H9 (cell line): ENCODE data around the gene TBC1D24. TPM values are rescaled to one million over a fixed set of nuclear protein-coding genes. Genes with fewer than 3 reads are reported as not detected.

Source experiments
- DNase-seq: peaks from one replicate; pipeline ENCODE4 v3.0.0-alpha.2; 2017
- H2AFZ ChIP-seq: one replicate; pipeline ENCODE4 v1.6.1; 2013; ENCODE audit warnings: mild to moderate bottlenecking, low read length, control low read depth, moderate library complexity
- H2AK5ac ChIP-seq: 2 replicates; pipeline ENCODE4 v1.6.1; 2013; ENCODE audit warnings: low read length, control low read depth, mixed read lengths; ENCODE audit not compliant: insufficient read length
- H2BK120ac ChIP-seq: one replicate; pipeline ENCODE4 v1.6.1; 2013; ENCODE audit warnings: low read depth, mild to moderate bottlenecking, low read length, control low read depth, inconsistent platforms; ENCODE audit not compliant: poor library complexity, severe bottlenecking
- H2BK12ac ChIP-seq: 2 replicates; pipeline ENCODE4 v1.6.1; 2013; ENCODE audit warnings: low read length, control low read depth, mixed read lengths, low read depth; ENCODE audit not compliant: insufficient read length
- H2BK15ac ChIP-seq: 2 replicates; pipeline ENCODE4 v1.6.1; 2013; ENCODE audit warnings: low read depth, low read length, control low read depth
- H2BK20ac ChIP-seq: one replicate; pipeline ENCODE4 v1.6.1; 2013; ENCODE audit warnings: low read depth, mild to moderate bottlenecking, low read length, control low read depth, inconsistent platforms; ENCODE audit not compliant: poor library complexity, severe bottlenecking
- H2BK5ac ChIP-seq: 2 replicates; pipeline ENCODE4 v1.6.1; 2013; ENCODE audit warnings: low read length, control low read depth, mixed read lengths; ENCODE audit not compliant: insufficient read length
- H3K14ac ChIP-seq: 2 replicates; pipeline ENCODE4 v1.6.1; 2013; ENCODE audit warnings: low read length, control low read depth; ENCODE audit not compliant: insufficient read depth
- H3K18ac ChIP-seq: 2 replicates; pipeline ENCODE4 v1.6.1; 2013; ENCODE audit warnings: low read depth, mild to moderate bottlenecking, mixed read lengths, low read length, control low read depth; ENCODE audit not compliant: insufficient read length
- H3K23ac ChIP-seq: 2 replicates; pipeline ENCODE4 v1.6.1; 2013; ENCODE audit warnings: low read length, control low read depth, mixed read lengths, low read depth; ENCODE audit not compliant: insufficient read length
- H3K23me2 ChIP-seq: 2 replicates; pipeline ENCODE4 v1.6.1; 2013; ENCODE audit warnings: low read depth, mild to moderate bottlenecking, mixed read lengths, low read length, control low read depth; ENCODE audit not compliant: insufficient read length, poor library complexity, severe bottlenecking
- H3K27ac ChIP-seq: 2 replicates; pipeline ENCODE4 v1.5.1; 2013; ENCODE audit warnings: low read length, control low read depth, mixed read lengths, low read depth; ENCODE audit not compliant: insufficient read length
- H3K27me3 ChIP-seq: 2 replicates; pipeline ENCODE4 v1.6.1; 2013; ENCODE audit warnings: low read length, control low read depth, inconsistent platforms; ENCODE audit not compliant: insufficient read depth
- H3K4ac ChIP-seq: 2 replicates; pipeline ENCODE4 v1.6.1; 2013; ENCODE audit warnings: low read depth, mild to moderate bottlenecking, control low read depth, inconsistent platforms, low read length, moderate library complexity
- H3K4me1 ChIP-seq: 2 replicates; pipeline ENCODE4 v1.6.1; 2013; ENCODE audit warnings: low read length, control low read depth, inconsistent platforms; ENCODE audit not compliant: insufficient read depth
- H3K4me2 ChIP-seq: 2 replicates; pipeline ENCODE4 v1.6.1; 2013; ENCODE audit warnings: low read length, control low read depth, mixed read lengths; ENCODE audit not compliant: insufficient read length, insufficient read depth
- H3K56ac ChIP-seq: 2 replicates; pipeline ENCODE4 v1.6.1; 2013; ENCODE audit warnings: low read depth, mild to moderate bottlenecking, mixed read lengths, low read length, control low read depth; ENCODE audit not compliant: insufficient read length
- H3K79me1 ChIP-seq: 2 replicates; pipeline ENCODE4 v1.6.1; 2013; ENCODE audit warnings: low read depth, mild to moderate bottlenecking, moderate library complexity, low read length, control low read depth, inconsistent platforms; ENCODE audit not compliant: insufficient read depth, poor library complexity, severe bottlenecking
- H3K79me2 ChIP-seq: 2 replicates; pipeline ENCODE4 v1.6.1; 2013; ENCODE audit warnings: low read length, control low read depth, inconsistent platforms; ENCODE audit not compliant: insufficient read depth
- H3K9ac ChIP-seq: 2 replicates; pipeline ENCODE4 v1.6.1; 2013; ENCODE audit warnings: low read length, control low read depth, mixed read lengths; ENCODE audit not compliant: insufficient read length; ENCODE audit errors: extremely low read depth
- H3K9me3 ChIP-seq: one replicate; pipeline ENCODE4 v1.6.1; 2013; ENCODE audit warnings: low read depth, low read length, inconsistent platforms; ENCODE audit not compliant: control insufficient read depth
- H3T11ph ChIP-seq: one replicate; pipeline ENCODE4 v1.6.1; 2013; ENCODE audit warnings: mild to moderate bottlenecking, low read length, control low read depth, inconsistent platforms
- H4K20me1 ChIP-seq: one replicate; pipeline ENCODE4 v1.6.1; 2013; ENCODE audit not compliant: control insufficient read depth, insufficient read length, insufficient read depth
- H4K5ac ChIP-seq: 2 replicates; pipeline ENCODE4 v1.6.1; 2013; ENCODE audit warnings: low read depth, mild to moderate bottlenecking, mixed read lengths, low read length, control low read depth; ENCODE audit not compliant: insufficient read length
- H4K8ac ChIP-seq: replicated peaks from 2 replicates; pipeline ENCODE4 v1.6.1; 2013; ENCODE audit warnings: low read length, control low read depth, mixed read lengths, low read depth; ENCODE audit not compliant: insufficient read length
- H4K91ac ChIP-seq: 2 replicates; pipeline ENCODE4 v1.6.1; 2013; ENCODE audit warnings: low read depth, mild to moderate bottlenecking, moderate library complexity, mixed read lengths, low read length, control low read depth; ENCODE audit not compliant: insufficient read length
- H3K27ac Mint-ChIP-seq, 3 experiments: 2 replicates in 2 of 3; 3 replicates in 1 of 3; pipeline ENCODE4 v1.8.0; 2020 to 2021; ENCODE audit warnings: mixed read lengths in 3 of 3, mild to moderate bottlenecking in 1 of 3, moderate library complexity in 1 of 3
- H3K27me3 Mint-ChIP-seq: 2 replicates; pipeline ENCODE4 v1.8.0; 2021; ENCODE audit warnings: low read depth, mild to moderate bottlenecking, moderate library complexity, mixed read lengths
- H3K36me3 Mint-ChIP-seq, 3 experiments: 2 replicates in 2 of 3; 3 replicates in 1 of 3; pipeline ENCODE4 v1.8.0; 2020 to 2021; ENCODE audit warnings: low read depth in 3 of 3, mixed read lengths in 3 of 3; ENCODE audit not compliant: insufficient read depth in 1 of 3
- H3K4me1 Mint-ChIP-seq, 2 experiments: 2 replicates each; pipeline ENCODE4 v1.8.0; 2020; ENCODE audit warnings: mixed read lengths in 2 of 2
- H3K4me3 Mint-ChIP-seq, 2 experiments: 2 replicates in 1 of 2; 3 replicates in 1 of 2; pipeline ENCODE4 v1.8.0; 2020 to 2021; ENCODE audit warnings: mild to moderate bottlenecking in 2 of 2, mixed read lengths in 2 of 2, moderate library complexity in 1 of 2
- H3K9me3 Mint-ChIP-seq, 2 experiments: 2 replicates in 1 of 2; 3 replicates in 1 of 2; pipeline ENCODE4 v1.8.0; 2020; ENCODE audit warnings: mild to moderate bottlenecking in 2 of 2, mixed read lengths in 2 of 2, moderate library complexity in 1 of 2
- whole genome bisulfite sequencing: extraction: QIAGEN DNeasy Blood & Tissue Kit; methylation state at CpG from one replicate; pipeline ENCODE4 v1.1.7; 2013; ENCODE audit warnings: missing lambda C conversion rate, low lambda C conversion rate, mixed read lengths; ENCODE audit not compliant: insufficient read length; ENCODE audit errors: extremely low coverage; 5-methylcytosine and 5-hydroxymethylcytosine counted together
- total RNA-seq: library from RNA; stranded (reverse); gene quantifications from 2 replicates; pipeline ENCODE4 v1.2.1, GENCODE V29; 2021
- TF ChIP-seq, protein P1 (sequence below): fragments of 200-600 bp; sonication (generic); conservative IDR thresholded peaks from 3 replicates; pipeline ENCODE4 v1.8.0; 2021; ENCODE audit warnings: antibody characterized with exemption, mild to moderate bottlenecking

TBC1D24 gene
- total RNA-seq, 1 experiment from 2014 or later = 19.0 TPM

- H3K4me2 ChIP-seq = no peak overlapping the region
- peaks cover 4 to 15% of the 10 kb centered on the region in 2 experiments for H3K4me1 Mint-ChIP-seq
- no peaks in the 10 kb centered on the region for H3K9me3 ChIP-seq
- H2BK12ac ChIP-seq = no peak overlapping the region
- H3K27me3 Mint-ChIP-seq = no peaks in the 10 kb centered on the region
- no peak overlapping the region for H3K9ac ChIP-seq
- H3K79me1 ChIP-seq = no peaks in the 10 kb centered on the region
- H3K56ac ChIP-seq = no peak overlapping the region
- WGBS = no CpG with 5 or more reads among the region's 36 CpGs
- H2BK120ac ChIP-seq = no peak overlapping the region
- H3K4me3 Mint-ChIP-seq = no peak overlapping the region
- peaks cover 5 to 41% (median 20%) of the 10 kb centered on the region in 3 experiments; a peak in 6 of 7 replicates for H3K36me3 Mint-ChIP-seq
- no peak overlapping the region for H4K91ac ChIP-seq
- no peak overlapping the region for H3K23ac ChIP-seq
- no peaks in the 10 kb centered on the region for H3K27me3 ChIP-seq
- no peaks in the 10 kb centered on the region for H3K4me1 ChIP-seq
- H4K5ac ChIP-seq = no peak overlapping the region
- no peaks in the 10 kb centered on the region for H3K79me2 ChIP-seq
- no peak overlapping the region for H4K8ac ChIP-seq
- H4K20me1 ChIP-seq = no peaks in the 10 kb centered on the region
- H2BK5ac ChIP-seq = no peak overlapping the region
- no peak for DNase-seq
- H3K18ac ChIP-seq = no peak overlapping the region
- TF ChIP-seq, protein P1, sequence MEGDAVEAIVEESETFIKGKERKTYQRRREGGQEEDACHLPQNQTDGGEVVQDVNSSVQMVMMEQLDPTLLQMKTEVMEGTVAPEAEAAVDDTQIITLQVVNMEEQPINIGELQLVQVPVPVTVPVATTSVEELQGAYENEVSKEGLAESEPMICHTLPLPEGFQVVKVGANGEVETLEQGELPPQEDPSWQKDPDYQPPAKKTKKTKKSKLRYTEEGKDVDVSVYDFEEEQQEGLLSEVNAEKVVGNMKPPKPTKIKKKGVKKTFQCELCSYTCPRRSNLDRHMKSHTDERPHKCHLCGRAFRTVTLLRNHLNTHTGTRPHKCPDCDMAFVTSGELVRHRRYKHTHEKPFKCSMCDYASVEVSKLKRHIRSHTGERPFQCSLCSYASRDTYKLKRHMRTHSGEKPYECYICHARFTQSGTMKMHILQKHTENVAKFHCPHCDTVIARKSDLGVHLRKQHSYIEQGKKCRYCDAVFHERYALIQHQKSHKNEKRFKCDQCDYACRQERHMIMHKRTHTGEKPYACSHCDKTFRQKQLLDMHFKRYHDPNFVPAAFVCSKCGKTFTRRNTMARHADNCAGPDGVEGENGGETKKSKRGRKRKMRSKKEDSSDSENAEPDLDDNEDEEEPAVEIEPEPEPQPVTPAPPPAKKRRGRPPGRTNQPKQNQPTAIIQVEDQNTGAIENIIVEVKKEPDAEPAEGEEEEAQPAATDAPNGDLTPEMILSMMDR = no peak
- no peak overlapping the region for H2BK15ac ChIP-seq
- no peak overlapping the region for H2BK20ac ChIP-seq
- H3K27ac Mint-ChIP-seq = no peak overlapping the region
- no peak overlapping the region for H3K4ac ChIP-seq
- H2AFZ ChIP-seq = no peak overlapping the region
- H2AK5ac ChIP-seq = no peak overlapping the region
- H3K23me2 ChIP-seq = peaks cover 10% of the 10 kb centered on the region
- no peak overlapping the region for H3K27ac ChIP-seq
- no peak overlapping the region for H3T11ph ChIP-seq
- no peak overlapping the region for H3K14ac ChIP-seq
- 0 out of 5 replicates have a peak, but pooled peaks cover 0 to 2% of the 10 kb centered on the region in 2 experiments for H3K9me3 Mint-ChIP-seq
These were observed 53.5 kb downstream of the TBC1D24 start for GRCh38 chr16:2528161-2529060.
